Neutrophil (primary cell): ENCODE measurements around the gene NEUROG2.

Source experiments
- H3K27ac ChIP-seq: fragments of 200-600 bp; sonication (generic); 2 replicates; pipeline ENCODE4 v1.5.1; 2016; ENCODE audit warnings: mild to moderate bottlenecking, moderate library complexity
- H3K27me3 ChIP-seq: fragments of 200-600 bp; sonication (generic); 2 replicates; pipeline ENCODE4 v1.6.0; 2016; ENCODE audit warnings: mild to moderate bottlenecking
- H3K36me3 ChIP-seq: fragments of 200-600 bp; sonication (generic); 2 replicates; pipeline ENCODE4 v1.5.1; 2017
- H3K4me1 ChIP-seq, 2 experiments: fragments of 200-600 bp in 1 of 2; sonication (generic) in 1 of 2; 1 replicate in 1 of 2; 2 replicates in 1 of 2; pipeline versions ENCODE4 v1.5.1 to v1.6.1; 2013 to 2016; ENCODE audit warnings: low read depth in 1 of 2, low read length in 1 of 2, mild to moderate bottlenecking in 1 of 2, moderate library complexity in 1 of 2; ENCODE audit not compliant: control insufficient read depth in 1 of 2, insufficient read depth in 1 of 2
- H3K4me3 ChIP-seq, 2 experiments: fragments of 200-600 bp in 1 of 2; sonication (generic) in 1 of 2; 1 replicate in 1 of 2; 2 replicates in 1 of 2; pipeline ENCODE4 v1.5.1; 2013 to 2016; ENCODE audit warnings: low read depth in 1 of 2, low read length in 1 of 2, mild to moderate bottlenecking in 1 of 2, moderate library complexity in 1 of 2
- H3K9me3 ChIP-seq: fragments of 200-600 bp; sonication (generic); 2 replicates; pipeline ENCODE4 v1.5.1; 2016
- TF ChIP-seq, protein P1 (sequence below): fragments of 200-600 bp; sonication (generic); IDR thresholded peaks from 2 replicates; pipeline ENCODE4 v1.5.1; 2016; ENCODE audit warnings: antibody characterized with exemption

NEUROG2 gene

DNA sequence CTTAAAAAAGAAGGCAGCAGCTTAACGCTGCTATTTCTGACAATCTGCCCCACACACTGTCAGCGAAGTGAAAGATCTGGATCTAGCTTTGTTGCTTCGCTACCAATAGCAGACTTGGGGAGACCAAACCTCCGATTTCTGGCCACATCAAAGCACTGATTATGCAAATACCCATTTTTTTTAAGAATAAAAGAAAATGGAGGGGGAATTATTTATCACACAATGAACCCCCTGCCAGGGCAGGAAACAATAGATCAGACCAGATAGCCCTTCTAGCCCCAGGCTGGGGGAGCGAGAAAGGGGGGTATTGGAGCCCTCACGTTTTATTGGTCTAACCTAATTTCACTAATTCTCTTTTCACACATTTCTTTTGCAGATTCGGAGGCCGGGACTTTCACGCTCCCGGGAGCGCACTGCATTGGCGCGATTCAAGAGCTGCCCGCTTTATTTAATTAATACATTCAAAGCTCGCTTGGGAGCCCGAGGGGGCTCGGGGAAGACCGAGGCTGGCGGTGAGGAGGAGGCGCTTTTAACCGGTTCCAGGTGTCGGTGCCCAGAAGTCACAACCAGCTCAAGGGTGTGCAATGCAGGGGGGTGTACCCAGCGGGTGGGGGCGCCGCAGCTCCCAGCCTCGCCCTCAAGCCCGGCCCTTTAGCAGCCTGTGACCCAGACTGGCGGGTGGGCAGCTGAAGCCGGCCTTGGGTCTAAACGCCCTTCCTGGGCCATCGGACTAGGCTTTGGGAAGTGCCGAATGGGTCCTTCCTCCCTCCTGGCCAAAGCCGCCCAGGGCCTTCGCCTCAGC lies 5.5 kb downstream of the NEUROG2 start:
- Histone ChIP-seq H3K27me3 (peaks cover 100% of the 10 kb centered on the region), H3K4me3 (peak overlapping the region in 1 of 2 experiments; percentile 18), H3K9me3 (no peaks in the 10 kb centered on the region), H3K27ac (no peak overlapping the region), H3K4me1 (peaks cover 24 to 41% of the 10 kb centered on the region in 2 experiments), H3K36me3 (no peaks in the 10 kb centered on the region)
- TF ChIP-seq, protein P1, sequence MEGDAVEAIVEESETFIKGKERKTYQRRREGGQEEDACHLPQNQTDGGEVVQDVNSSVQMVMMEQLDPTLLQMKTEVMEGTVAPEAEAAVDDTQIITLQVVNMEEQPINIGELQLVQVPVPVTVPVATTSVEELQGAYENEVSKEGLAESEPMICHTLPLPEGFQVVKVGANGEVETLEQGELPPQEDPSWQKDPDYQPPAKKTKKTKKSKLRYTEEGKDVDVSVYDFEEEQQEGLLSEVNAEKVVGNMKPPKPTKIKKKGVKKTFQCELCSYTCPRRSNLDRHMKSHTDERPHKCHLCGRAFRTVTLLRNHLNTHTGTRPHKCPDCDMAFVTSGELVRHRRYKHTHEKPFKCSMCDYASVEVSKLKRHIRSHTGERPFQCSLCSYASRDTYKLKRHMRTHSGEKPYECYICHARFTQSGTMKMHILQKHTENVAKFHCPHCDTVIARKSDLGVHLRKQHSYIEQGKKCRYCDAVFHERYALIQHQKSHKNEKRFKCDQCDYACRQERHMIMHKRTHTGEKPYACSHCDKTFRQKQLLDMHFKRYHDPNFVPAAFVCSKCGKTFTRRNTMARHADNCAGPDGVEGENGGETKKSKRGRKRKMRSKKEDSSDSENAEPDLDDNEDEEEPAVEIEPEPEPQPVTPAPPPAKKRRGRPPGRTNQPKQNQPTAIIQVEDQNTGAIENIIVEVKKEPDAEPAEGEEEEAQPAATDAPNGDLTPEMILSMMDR, result no peak

DNA sequence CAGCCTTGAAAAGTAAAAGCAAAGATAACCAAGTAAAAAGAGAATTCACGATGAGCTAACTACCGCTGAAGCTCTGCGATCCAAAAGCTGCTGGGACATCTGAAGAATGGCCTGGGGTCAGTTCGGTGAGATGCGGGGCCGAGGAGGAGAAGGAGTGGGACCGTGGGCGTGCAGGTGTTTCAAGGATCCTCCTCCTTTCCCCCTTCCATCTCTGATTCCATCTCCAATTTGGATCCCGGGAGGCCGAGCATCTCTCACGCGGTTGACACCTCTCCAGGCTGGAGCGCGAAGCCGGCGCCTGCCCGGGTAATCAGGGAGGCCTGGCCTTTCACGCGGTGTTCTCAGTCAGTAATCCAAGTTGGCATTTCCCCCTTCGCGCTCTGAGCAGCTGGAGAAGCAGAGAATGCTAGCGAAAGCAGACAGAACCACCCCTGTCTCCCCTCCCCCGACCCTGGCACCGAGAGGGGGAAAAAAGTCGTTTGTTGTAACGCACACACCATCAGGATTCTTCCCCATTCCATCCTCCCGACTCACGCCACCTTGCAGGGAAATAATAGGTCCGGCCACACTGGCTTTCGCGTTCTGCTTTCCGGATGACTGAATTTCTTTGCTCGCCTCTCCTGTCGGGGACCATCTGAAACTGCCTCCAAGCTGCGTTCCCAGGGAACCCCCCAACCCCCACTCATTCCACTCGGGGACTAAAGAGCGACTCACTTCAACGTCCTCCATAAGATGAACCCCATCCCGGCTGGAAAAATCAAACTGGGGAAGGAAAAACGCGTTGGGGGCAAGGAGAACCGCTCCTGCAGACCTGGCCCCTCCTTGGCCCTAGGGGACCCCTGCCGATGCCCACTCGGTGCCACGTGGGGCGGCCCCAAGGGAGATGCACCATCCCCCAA lies 6.5 kb downstream of the NEUROG2 start:
- Histone ChIP-seq H3K9me3 (no peaks in the 10 kb centered on the region), H3K36me3 (no peaks in the 10 kb centered on the region), H3K4me3 (peak overlapping the region in 1 of 2 experiments; percentile 18), H3K27me3 (peaks cover 100% of the 10 kb centered on the region), H3K27ac (no peak overlapping the region), H3K4me1 (peaks cover 15 to 31% of the 10 kb centered on the region in 2 experiments)
- TF ChIP-seq, protein P1, result no peak

DNA sequence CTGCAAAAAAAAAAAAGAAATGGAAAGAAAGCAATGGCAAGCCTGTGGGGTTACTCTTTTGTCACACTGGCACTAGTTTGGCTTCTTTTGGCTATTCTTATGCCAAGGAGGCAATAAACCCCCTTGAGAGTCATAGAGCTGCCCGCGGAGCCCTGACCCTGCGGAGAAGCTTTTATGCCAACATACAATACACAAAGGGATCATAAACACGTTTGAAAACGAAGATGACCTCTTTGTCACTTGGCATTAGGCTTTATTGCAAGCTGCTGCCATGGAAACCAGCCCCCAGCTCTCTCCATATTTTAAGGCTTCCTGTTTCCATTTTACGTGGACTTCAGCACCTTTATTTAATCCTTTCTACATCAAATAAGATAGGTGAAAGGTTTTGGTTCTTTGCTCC lies 7.6 kb downstream of the NEUROG2 start:
- Histone ChIP-seq H3K4me3 (no peak overlapping the region), H3K27ac (no peak overlapping the region), H3K27me3 (peaks cover 100% of the 10 kb centered on the region), H3K36me3 (no peaks in the 10 kb centered on the region), H3K9me3 (no peaks in the 10 kb centered on the region), H3K4me1 (peaks cover 10 to 24% of the 10 kb centered on the region in 2 experiments)
- TF ChIP-seq, protein P1, result no peak

DNA sequence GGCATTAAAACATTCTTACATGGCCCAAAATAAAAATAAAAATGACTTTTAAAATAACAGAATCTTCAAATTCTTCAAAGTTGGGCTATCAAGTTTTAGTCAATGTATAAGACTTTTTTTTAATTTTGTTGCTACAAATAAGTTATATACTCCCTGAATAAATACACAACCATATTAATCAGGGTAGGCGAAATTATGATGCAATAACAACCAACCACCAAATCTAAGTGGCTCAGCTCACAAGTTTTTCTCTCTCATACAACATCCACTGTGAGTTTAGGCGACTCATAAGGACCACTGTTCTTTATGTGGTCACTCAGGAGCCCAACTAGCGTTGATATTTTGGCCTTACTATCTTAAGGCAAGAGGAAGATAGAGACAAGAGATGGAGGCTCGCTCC lies 11.2 kb downstream of the NEUROG2 start:
- H3K4me1 ChIP-seq, result peaks cover 0 to 7% of the 10 kb centered on the region in 2 experiments
- no peak overlapping the region for H3K4me3 ChIP-seq
- H3K36me3 ChIP-seq, result no peaks in the 10 kb centered on the region
- no peak overlapping the region for H3K27ac ChIP-seq
- TF ChIP-seq, protein P1, result no peak
- H3K27me3 ChIP-seq, result peaks cover 100% of the 10 kb centered on the region
- no peaks in the 10 kb centered on the region for H3K9me3 ChIP-seq

DNA sequence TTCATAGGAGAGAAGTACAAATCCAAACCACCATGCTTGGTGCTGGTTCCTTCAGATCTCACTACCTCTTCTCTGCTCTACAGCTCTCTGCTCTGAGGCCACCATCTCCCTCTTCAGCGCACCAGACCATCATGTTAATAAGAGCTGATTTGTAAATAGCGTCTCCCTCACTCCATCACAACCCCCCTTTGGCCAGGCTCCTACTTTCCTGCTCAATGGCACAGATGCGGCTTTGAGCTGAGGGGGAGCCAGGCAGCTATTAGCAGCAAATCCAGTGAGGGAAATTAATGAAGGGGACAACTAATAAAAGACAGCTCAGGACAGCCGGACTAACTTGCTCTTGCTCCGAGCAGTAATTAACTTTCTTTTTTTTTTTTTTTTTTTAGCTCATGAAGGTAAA lies 13.1 kb downstream of the NEUROG2 start:
- Histone ChIP-seq H3K36me3 (no peaks in the 10 kb centered on the region), H3K4me1 (no peaks in the 10 kb centered on the region), H3K27ac (no peak overlapping the region), H3K27me3 (peaks cover 100% of the 10 kb centered on the region), H3K4me3 (no peak overlapping the region), H3K9me3 (no peaks in the 10 kb centered on the region)
- TF ChIP-seq, protein P1, result no peak
